ENCODE results near the gene PAIP2.
"Not testable (repeated sequence)": the region's sequence is repeated elsewhere in the genome, so short reads cannot be mapped to it uniquely, and the experiment has no call there.

Gene PAIP2

GRCh38 chr5:139409116-139409515 lies 67.5 kb downstream of the PAIP2 start:
- not testable (repeated sequence) for DNase-seq (ENCODE audit: low read depth in 2 of 3, low spot score in 2 of 3)

- DNase-seq (ENCODE audit: low read depth in 2 of 3, low spot score in 2 of 3) = no peak
These were observed 68.7 kb downstream of the PAIP2 start for GRCh38 chr5:139410121-139410992.

DNA sequence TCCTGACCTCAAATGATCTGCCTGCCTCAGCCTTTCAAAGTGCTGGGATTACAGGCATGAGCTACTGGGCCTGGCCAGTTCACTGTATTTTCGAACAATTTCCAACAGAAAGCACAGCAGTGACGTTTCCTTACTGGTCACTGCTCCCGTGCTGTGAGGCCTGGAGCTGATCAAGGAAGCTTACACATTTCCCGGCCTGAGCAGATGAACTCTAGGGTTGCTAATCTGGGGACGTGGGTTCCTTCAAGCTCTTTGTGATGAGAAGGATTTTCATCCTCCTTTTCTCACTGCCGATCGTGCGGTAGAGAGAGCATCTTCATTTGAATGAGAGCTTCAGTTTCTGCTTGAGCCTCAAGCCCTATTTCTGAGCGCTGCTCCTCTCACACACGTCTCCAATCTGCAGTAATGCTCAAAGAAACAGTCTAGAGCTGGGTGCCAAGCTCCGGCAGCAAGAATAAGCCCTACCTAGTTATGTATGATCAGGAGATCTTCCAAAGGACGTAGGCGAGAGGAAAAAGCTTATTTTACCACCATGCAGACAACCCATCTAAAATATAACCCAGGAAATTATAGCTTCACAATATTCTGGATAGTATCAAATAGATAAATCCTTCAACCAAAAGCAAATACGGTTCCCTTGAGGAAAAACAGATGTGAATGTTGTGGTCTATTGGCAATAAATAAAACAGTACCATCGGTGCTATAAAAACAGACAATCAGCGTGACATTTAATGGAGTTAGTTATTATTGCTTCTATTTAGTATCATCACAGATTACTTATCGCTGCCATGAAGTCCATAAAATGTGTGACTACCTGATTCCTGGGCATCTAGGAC lies 69.6 kb downstream of the PAIP2 start:
- DNase-seq (ENCODE audit: low read depth in 2 of 3, low spot score in 2 of 3) = no peak

GRCh38 chr5:139413153-139413552 lies 71.5 kb downstream of the PAIP2 start:
- DNase-seq (ENCODE audit: low read depth in 2 of 3, low spot score in 2 of 3) = no peak

DNA sequence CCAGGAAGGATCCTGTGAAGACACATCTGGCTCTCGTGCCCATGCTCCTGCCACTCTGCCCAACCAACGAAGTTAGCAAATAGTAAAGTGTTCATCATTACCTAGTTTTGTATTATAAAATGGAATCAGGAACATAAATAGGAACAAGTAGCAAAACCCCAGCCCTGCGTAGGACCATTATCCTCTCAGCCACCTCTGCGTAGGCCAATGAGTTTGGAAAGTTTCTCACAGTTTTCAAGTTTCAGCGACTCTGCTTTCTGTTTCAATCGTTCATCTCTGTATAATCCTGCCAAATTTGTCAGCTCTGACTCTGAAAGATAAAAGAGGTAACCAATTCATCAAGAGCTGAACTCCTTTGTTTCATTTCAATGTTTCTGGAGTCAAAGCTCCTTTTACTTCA lies 72.3 kb downstream of the PAIP2 start:
- no peak for DNase-seq (ENCODE audit: low read depth in 2 of 3, low spot score in 2 of 3)

DNA sequence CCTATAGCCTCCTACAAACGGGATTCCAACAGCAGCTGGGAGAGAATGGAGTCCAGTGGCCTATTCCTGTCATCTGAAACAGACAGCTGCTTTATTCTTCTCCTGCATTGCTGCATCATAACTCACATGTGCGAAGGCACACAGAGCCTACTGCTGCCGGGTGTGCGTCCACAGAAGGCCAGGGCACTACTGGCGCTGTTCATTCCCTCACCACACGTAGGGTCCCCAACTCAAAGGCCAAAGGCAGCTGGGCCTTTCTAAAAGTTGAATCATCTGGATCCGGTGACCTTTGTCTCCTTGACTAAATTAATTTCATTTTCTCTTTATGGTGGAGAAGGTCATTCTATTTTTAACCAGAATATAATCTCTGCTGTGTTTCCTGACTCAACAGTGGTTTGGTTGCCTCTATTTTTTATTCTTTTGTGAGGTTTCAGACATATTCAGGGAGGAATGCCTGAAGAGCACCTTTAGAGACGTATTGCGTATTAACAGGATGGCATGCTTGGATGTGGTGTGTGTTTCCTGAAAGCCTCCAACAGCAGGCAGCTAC lies 73.0 kb downstream of the PAIP2 start:
- DNase-seq (ENCODE audit: low read depth in 2 of 3, low spot score in 2 of 3) = no peak

GRCh38 chr5:139415221-139415861 lies 73.7 kb downstream of the PAIP2 start:
- DNase-seq (ENCODE audit: low read depth in 2 of 3, low spot score in 2 of 3) = no peak

DNA sequence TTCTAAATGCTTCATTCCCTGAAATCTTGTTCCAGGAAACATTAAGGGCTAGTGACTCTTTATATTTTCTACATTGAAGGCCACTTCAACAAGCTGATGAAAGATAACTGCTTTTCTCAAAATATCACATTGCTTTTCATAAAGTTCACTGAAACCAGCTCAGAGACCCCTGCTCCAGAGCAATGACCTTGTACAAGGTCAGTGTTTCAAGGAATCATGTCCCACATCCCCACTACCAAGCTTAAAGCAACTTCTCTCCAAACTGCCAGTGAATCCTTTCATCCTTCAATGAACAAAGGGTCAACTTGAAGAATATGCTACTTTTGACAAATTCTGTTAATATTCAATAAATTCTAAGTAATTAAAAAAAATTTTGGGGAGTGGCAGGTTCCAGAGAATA lies 74.2 kb downstream of the PAIP2 start:
- no peak for DNase-seq (ENCODE audit: low read depth in 2 of 3, low spot score in 2 of 3)

- DNase-seq (ENCODE audit: low read depth in 2 of 3, low spot score in 2 of 3) = no peak
These were observed 75.0 kb downstream of the PAIP2 start for GRCh38 chr5:139416651-139417050.

DNA sequence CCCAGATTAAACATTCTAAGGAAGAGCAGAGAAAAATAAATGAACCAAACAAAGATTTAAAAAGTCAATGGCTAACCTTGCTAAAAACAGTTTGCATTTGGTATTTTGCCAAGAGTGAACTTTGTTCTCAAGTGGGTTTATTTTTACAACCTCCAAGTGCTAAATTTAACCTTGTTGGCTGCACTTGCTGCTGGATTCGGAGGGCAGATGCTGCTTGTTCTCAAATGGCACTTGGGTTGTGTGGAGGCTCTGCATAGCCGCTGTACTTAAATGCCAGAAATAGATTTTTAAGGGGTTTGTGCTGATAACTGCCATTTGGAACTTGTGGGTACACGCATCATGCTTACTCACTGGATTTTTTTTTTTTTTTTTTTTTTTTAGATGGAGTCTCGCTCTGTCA lies 75.6 kb downstream of the PAIP2 start:
- DNase-seq (ENCODE audit: low read depth in 2 of 3, low spot score in 2 of 3) = no peak

DNA sequence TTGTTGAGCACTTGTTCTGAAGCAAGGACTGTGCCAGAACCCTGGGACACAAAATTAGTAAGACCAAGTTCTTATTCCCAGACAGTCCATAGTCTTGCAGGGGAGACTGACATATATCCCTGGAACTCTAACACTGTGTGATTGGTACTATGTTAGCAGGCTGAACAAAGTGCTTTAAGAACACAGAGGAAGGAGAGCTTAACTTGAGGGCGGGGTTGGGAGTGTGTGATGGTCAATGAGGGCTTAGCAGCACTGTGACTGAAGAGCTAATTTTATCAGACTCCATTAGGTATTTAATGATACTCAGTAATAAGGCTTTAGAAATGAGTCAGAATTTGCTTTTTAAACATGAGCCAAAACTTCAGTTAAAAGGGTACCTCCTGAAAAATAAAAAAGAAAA lies 77.1 kb downstream of the PAIP2 start:
- no peak for DNase-seq (ENCODE audit: low read depth in 2 of 3, low spot score in 2 of 3)
